Heart right ventricle (tissue), 16 donors: ENCODE results near the gene GPR183. TPM values are rescaled to one million over a fixed set of nuclear protein-coding genes. Genes with fewer than 3 reads are reported as not detected.

Source experiments
- ATAC-seq, 8 donors: fragments of 200-7000 bp; cut with Tn5 transposase; one replicate each; pipeline ENCODE4 v1.9.1; 2020; ENCODE audit warnings: mild to moderate bottlenecking in 8 of 8, moderate library complexity in 8 of 8, moderate number of reproducible peaks in 1 of 8
- DNase-seq, 2 donors: peaks; one replicate each; pipeline ENCODE4 v3.0.0-alpha.2; 2020
- H3K27ac ChIP-seq, 10 donors: fragments of 200-600 bp; sonication (generic) in 2 of 10; one replicate each; pipeline versions ENCODE4 v1.5.0 to v1.8.0; 2020 to 2022; ENCODE audit warnings: mild to moderate bottlenecking in 3 of 10
- H3K27me3 ChIP-seq, 7 donors: fragments of 200-600 bp; one replicate each; pipeline ENCODE4 v1.8.0; 2021 to 2022; ENCODE audit warnings: mild to moderate bottlenecking in 2 of 7
- H3K36me3 ChIP-seq, 9 donors: fragments of 200-600 bp; sonication (generic) in 1 of 9; one replicate each; pipeline versions ENCODE4 v1.5.0 to v1.8.0; 2020 to 2022; ENCODE audit warnings: mild to moderate bottlenecking in 2 of 9
- H3K4me1 ChIP-seq, 9 donors: fragments of 200-600 bp; sonication (generic) in 1 of 9; one replicate each; pipeline versions ENCODE4 v1.5.0 to v1.8.0; 2020 to 2022; ENCODE audit warnings: mild to moderate bottlenecking in 4 of 9
- H3K4me3 ChIP-seq, 10 donors: fragments of 200-600 bp; sonication (generic) in 2 of 10; one replicate each; pipeline versions ENCODE4 v1.5.0 to v1.8.0; 2020 to 2022; ENCODE audit warnings: mild to moderate bottlenecking in 7 of 10, moderate library complexity in 2 of 10
- H3K9me3 ChIP-seq, 11 donors: fragments of 200-600 bp in 10 of 11; sonication (generic) in 2 of 11; one replicate each; pipeline versions ENCODE4 v1.5.0 to v1.8.0; 2013 to 2022; ENCODE audit warnings: mild to moderate bottlenecking in 2 of 11, control low read depth in 1 of 11, moderate library complexity in 1 of 11
- CTCF ChIP-seq, 9 donors: fragments of 200-600 bp; sonication (generic) in 2 of 9; IDR thresholded peaks; one replicate each; pipeline versions ENCODE4 v1.5.0 to v1.8.0; 2021 to 2022; ENCODE audit warnings: antibody characterized with exemption in 9 of 9, mild to moderate bottlenecking in 5 of 9, moderate library complexity in 1 of 9
- WGBS, 2 donors: extraction: QIAGEN DNeasy Blood & Tissue Kit; methylation state at CpG; one replicate each; pipeline ENCODE4 v1.1.7; 2013; ENCODE audit warnings: inconsistent platforms in 1 of 2; 5-methylcytosine and 5-hydroxymethylcytosine counted together
- intact Hi-C, 10 donors: fragments of 100-400 bp; cut with DNase I; formaldehyde crosslinking; loops; one replicate each; pipeline versions ENCODE4 v1.11.1 to v1.14.2; 2022
- polyA plus RNA-seq, 2 donors: library from polyadenylated mRNA; stranded (reverse); fragments of 200-250 nt; gene quantifications; one replicate each; pipeline ENCODE4 v1.2.3, GENCODE V29; 2013
- total RNA-seq, 10 donors: library from RNA; stranded (reverse); fragmentation: NEBNext Ultra II Directional in 3 of 10; extraction: Animal tissue kit (Norgen Biotek cat#: 25700) in 3 of 10; gene quantifications; one replicate each; pipeline versions ENCODE4 v1.2.1 to v1.2.4, GENCODE V29; 2021 to 2023
- donor health status: Arrhythmogenic right ventricular cardiomyopathy.
- donor health status: ischemic (EF 13 %, LVEDD 7.1; RV severe dilation, severe dysfunction).
- donor health status: healthy with polysubstance abuse.
- donor health status: DM: no; HTN: yes; CAD: no.
- donor health status: DM: no; HTN: no; CAD: no.
- donor health status: ischemic (EF 25% LVEDD 6.9; RV normal size, moderate dysfunction).
- donor health status: ischemic (EF 25% LVEDD 5.7; RV mildly dilated, moderate dysfunction).
- donor health status: healthy.
- donor health status: DM: yes; HTN: yes; CAD: no.
- donor health status: Ischemic cardiomyopathy.
- donor health status: ischemic (EF 35%, LVEDD 5.7; RV mildly dilated, moderate dysfunction).
- donor health status: nonischemic (EF 11% LVEDD 7.7; RV severe dilation, severe dysfunction).
- donor health status: DM: yes; HTN: yes; CAD: no.
- donor health status: PGD.
- donor health status: ischemic (EF 29% LVEDD 5.4; RV normal size, mild dysfunction).
- donor health status: nonischemic (EF 23%, LVEDD 6.1; RV moderate dilation, normal function).

The GPR183 gene
- total and polyA plus RNA-seq, 12 donors, result 0.49 to 8.6 (median 2.0) TPM

- no peaks in the 10 kb centered on the region for H3K27me3 ChIP-seq
- peaks cover 0 to 23% (median 0%) of the 10 kb centered on the region in 9 donors for H3K36me3 ChIP-seq
- intact Hi-C loops, result no loop called here
- H3K4me1 ChIP-seq, result peaks cover 5 to 82% (median 26%) of the 10 kb centered on the region in 9 donors
- no peak for TF ChIP-seq CTCF (IDR thresholded peaks at IDR 0.05)
- H3K9me3 ChIP-seq, result no peaks in the 10 kb centered on the region
- 96 to 97% methylated on average over 4 of the region's 4 CpGs for WGBS, 2 donors
- DNase-seq (no peak), ATAC-seq (no peak)
- no peak overlapping the region for H3K4me3 ChIP-seq
- peak overlapping the region in 2 of 10 donors; percentile 8 to 89 for H3K27ac ChIP-seq
These were observed 3.3 kb upstream of the GPR183 start for GRCh38 chr13:99310382-99311031.

- peak overlapping the region in 5 of 10 donors; percentile 27 to 89 (median 46) for H3K27ac ChIP-seq
- H3K9me3 ChIP-seq, result no peaks in the 10 kb centered on the region
- TF ChIP-seq CTCF (IDR thresholded peaks at IDR 0.05), result no peak
- intact Hi-C loops, result no loop called here
- peaks cover 5 to 71% (median 22%) of the 10 kb centered on the region in 9 donors for H3K4me1 ChIP-seq
- ATAC-seq (no peak), DNase-seq (no peak)
- no peaks in the 10 kb centered on the region for H3K27me3 ChIP-seq
- WGBS, 2 donors, result 81 to 86% methylated on average over 3 of the region's 3 CpGs
- H3K36me3 ChIP-seq, result peaks cover 0 to 23% (median 0%) of the 10 kb centered on the region in 9 donors
- H3K4me3 ChIP-seq, result no peak overlapping the region
These were observed 1.4 kb upstream of the GPR183 start for GRCh38 chr13:99308471-99309087.

- ATAC-seq, result peak in 6 of 8 donors; percentile 38 to 72 (median 46)
- H3K4me1 ChIP-seq, result peaks cover 5 to 71% (median 16%) of the 10 kb centered on the region in 9 donors
- H3K36me3 ChIP-seq, result peaks cover 0 to 28% (median 0%) of the 10 kb centered on the region in 9 donors
- DNase-seq, result no peak
- H3K27me3 ChIP-seq, result no peaks in the 10 kb centered on the region
- 27 to 46% methylated on average over 6 of the region's 6 CpGs for WGBS, 2 donors
- peak overlapping the region in 1 of 10 donors; percentile 52 for H3K4me3 ChIP-seq
- intact Hi-C loops, result no loop called here
- no peaks in the 10 kb centered on the region for H3K9me3 ChIP-seq
- no peak for TF ChIP-seq CTCF (IDR thresholded peaks at IDR 0.05)
- peak overlapping the region in 6 of 10 donors; percentile 27 to 89 (median 46) for H3K27ac ChIP-seq
These were observed 595 bp upstream of the GPR183 start for GRCh38 chr13:99307648-99308339.

- DNase-seq, result no peak
- intact Hi-C loops, result no loop called here
- Histone ChIP-seq H3K9me3 (no peaks in the 10 kb centered on the region), H3K4me3 (peak overlapping the region in 4 of 10 donors; percentile 11 to 52 (median 23)), H3K4me1 (peaks cover 5 to 69% (median 17%) of the 10 kb centered on the region in 9 donors), H3K27me3 (no peaks in the 10 kb centered on the region), H3K36me3 (peaks cover 0 to 28% (median 0%) of the 10 kb centered on the region in 9 donors), H3K27ac (peak overlapping the region in 4 of 10 donors; percentile 11 to 89 (median 30))
- 89 to 92% methylated on average over 8 of the region's 8 CpGs for WGBS, 2 donors
- TF ChIP-seq CTCF (IDR thresholded peaks at IDR 0.05), result no peak
- ATAC-seq, result no peak
These were observed 1.6 kb downstream of the GPR183 start for GRCh38 chr13:99305566-99305965.
